ENCODE results near the gene EDDM13. TPM values are rescaled to one million over a fixed set of nuclear protein-coding genes. Genes with fewer than 3 reads are reported as not detected.

EDDM13 gene
- total RNA-seq, 1 donor from 2014 or later: not detected

GRCh38 chr19:56348289-56348877 lies 75.8 kb downstream of the EDDM13 start:
- no peaks in the 10 kb centered on the region for H3K36me3 ChIP-seq
- TF ChIP-seq CTCF (IDR thresholded peaks at IDR 0.05): no peak
- H3K4me1 ChIP-seq: no peaks in the 10 kb centered on the region
- no peak overlapping the region for H3K4me3 ChIP-seq
- intact Hi-C loops (cut with DNase I): no loop called here
- no peaks in the 10 kb centered on the region for H3K9me3 ChIP-seq
- DNase-seq (ENCODE audit: low spot score in 2 of 2): no peak
- no peaks in the 10 kb centered on the region for H3K27me3 ChIP-seq
- H3K27ac ChIP-seq: no peak overlapping the region

- no peaks in the 10 kb centered on the region for H3K9me3 ChIP-seq
- H3K36me3 ChIP-seq: no peaks in the 10 kb centered on the region
- no peak overlapping the region for H3K4me3 ChIP-seq
- no peak overlapping the region for H3K27ac ChIP-seq
- H3K4me1 ChIP-seq: no peaks in the 10 kb centered on the region
- intact Hi-C loops (cut with DNase I): loop anchor here (1.0 to 2.0 kb wide), 2 partner anchors 274 to 284 kb away; no protein-coding TSS in a partner anchor
- no peak for DNase-seq (ENCODE audit: low spot score in 2 of 2)
- peak; percentile 63 to 79 (median 68) for TF ChIP-seq CTCF (IDR thresholded peaks at IDR 0.05)
- H3K27me3 ChIP-seq: no peaks in the 10 kb centered on the region
Measured at GRCh38 chr19:56350416-56351045, 78.0 kb downstream of the EDDM13 start.

GRCh38 chr19:56351208-56351607 lies 78.7 kb downstream of the EDDM13 start:
- H3K27me3 ChIP-seq: no peaks in the 10 kb centered on the region
- intact Hi-C loops (cut with DNase I): loop anchor here (2.0 kb wide), 1 partner anchor 274 kb away; no protein-coding TSS in a partner anchor
- H3K27ac ChIP-seq: no peak overlapping the region
- H3K4me3 ChIP-seq: no peak overlapping the region
- no peaks in the 10 kb centered on the region for H3K36me3 ChIP-seq
- DNase-seq (ENCODE audit: low spot score in 2 of 2): no peak
- H3K9me3 ChIP-seq: no peaks in the 10 kb centered on the region
- no peaks in the 10 kb centered on the region for H3K4me1 ChIP-seq
- no peak for TF ChIP-seq CTCF (IDR thresholded peaks at IDR 0.05)

- H3K27me3 ChIP-seq: no peaks in the 10 kb centered on the region
- H3K9me3 ChIP-seq: peaks cover 0 to 35% of the 10 kb centered on the region in 2 donors
- no peaks in the 10 kb centered on the region for H3K36me3 ChIP-seq
- no peak for TF ChIP-seq CTCF (IDR thresholded peaks at IDR 0.05)
- no peak overlapping the region for H3K27ac ChIP-seq
- DNase-seq (ENCODE audit: low spot score in 2 of 2): no peak
- no peak overlapping the region for H3K4me3 ChIP-seq
- H3K4me1 ChIP-seq: no peaks in the 10 kb centered on the region
- intact Hi-C loops (cut with DNase I): no loop called here
Measured at GRCh38 chr19:56355517-56355916, 83.0 kb downstream of the EDDM13 start.

- intact Hi-C loops (cut with DNase I): no loop called here
- no peak for DNase-seq (ENCODE audit: low spot score in 2 of 2)
Measured at GRCh38 chr19:56356944-56357343, 84.4 kb downstream of the EDDM13 start.

More at GRCh38 chr19:56356944-56357343, 84.4 kb downstream of the EDDM13 start:
- Histone ChIP-seq H3K9me3 (peaks cover 4 to 49% of the 10 kb centered on the region in 2 donors), H3K4me1 (no peaks in the 10 kb centered on the region), H3K27ac (no peak overlapping the region), H3K27me3 (no peaks in the 10 kb centered on the region), H3K4me3 (no peak overlapping the region), H3K36me3 (peaks cover 0 to 6% of the 10 kb centered on the region in 2 donors)
- no peak for TF ChIP-seq CTCF (IDR thresholded peaks at IDR 0.05)

Other genes starting within 250 kb of the EDDM13 start
- gene ZNF787, start 151.5 kb upstream of the EDDM13 start, total RNA-seq: 18.1 TPM
- gene ZNF444, start 131.5 kb upstream of the EDDM13 start, total RNA-seq: 94.9 TPM
- gene GALP, start 96.7 kb upstream of the EDDM13 start, total RNA-seq: not detected
- not detected for gene ZSCAN5B, start 75.0 kb upstream of the EDDM13 start, total RNA-seq
- gene ZSCAN5C, start 70.5 kb upstream of the EDDM13 start, total RNA-seq: not detected
- 13.3 TPM for gene ZSCAN5A, start 42.1 kb downstream of the EDDM13 start, total RNA-seq
- gene ZNF582, start 120.8 kb downstream of the EDDM13 start, total RNA-seq: 0.43 TPM
- 0.21 TPM for gene ZNF583, start 131.6 kb downstream of the EDDM13 start, total RNA-seq
- 2.2 TPM for gene ZNF667, start 204.6 kb downstream of the EDDM13 start, total RNA-seq
- gene ZNF471, start 235.1 kb downstream of the EDDM13 start, total RNA-seq: 4.8 TPM